OCI-LY1 (cell line): ENCODE results near the gene MAML1.
"Not testable (repeated sequence)": the region's sequence is repeated elsewhere in the genome, so short reads cannot be mapped to it uniquely, and the experiment has no call there.

Experiments used
- H2AFZ ChIP-seq: fragments of 200-600 bp; sonication (generic), shearing (Covaris generic); 2 replicates; pipeline ENCODE4 v1.6.0; 2014; ENCODE audit warnings: antibody characterized with exemption, mild to moderate bottlenecking, low read length
- H3F3A ChIP-seq: fragments of 200-600 bp; sonication (generic), shearing (Covaris generic); 2 replicates; pipeline ENCODE4 v1.6.0; 2014; ENCODE audit warnings: mild to moderate bottlenecking, antibody characterized with exemption, low read length, moderate library complexity; ENCODE audit not compliant: insufficient read depth
- H3K27ac ChIP-seq: fragments of 200-600 bp; sonication (generic); 2 replicates; pipeline ENCODE4 v1.5.1; 2014; ENCODE audit warnings: low read length, mixed run types, mild to moderate bottlenecking, low read depth; ENCODE audit not compliant: poor library complexity, severe bottlenecking
- H3K27me3 ChIP-seq: fragments of 200-600 bp; sonication (generic); 2 replicates; pipeline ENCODE4 v1.6.0; 2014; ENCODE audit warnings: antibody characterized with exemption, mild to moderate bottlenecking, low read length, moderate library complexity; ENCODE audit not compliant: insufficient read depth
- H3K36me3 ChIP-seq: fragments of 200-600 bp; sonication (generic); 2 replicates; pipeline ENCODE4 v1.6.1; 2014; ENCODE audit warnings: mild to moderate bottlenecking, antibody characterized with exemption, low read length, moderate library complexity, mixed read lengths; ENCODE audit not compliant: insufficient read depth
- H3K4me1 ChIP-seq: fragments of 200-600 bp; sonication (generic); 2 replicates; pipeline ENCODE4 v1.5.1; 2014; ENCODE audit warnings: mild to moderate bottlenecking, low read length, moderate library complexity; ENCODE audit not compliant: insufficient read depth, severe bottlenecking
- H3K4me2 ChIP-seq: fragments of 200-600 bp; sonication (generic), shearing (Covaris generic); 2 replicates; pipeline ENCODE4 v1.6.1; 2014; ENCODE audit warnings: low read length
- H3K4me3 ChIP-seq: fragments of 200-600 bp; sonication (generic); 2 replicates; pipeline ENCODE4 v1.5.1; 2014; ENCODE audit warnings: low read length, low read depth, mild to moderate bottlenecking, mixed read lengths; ENCODE audit not compliant: poor library complexity, severe bottlenecking
- H3K79me2 ChIP-seq: fragments of 200-600 bp; shearing (Covaris generic); 2 replicates; pipeline ENCODE4 v1.6.1; 2016; ENCODE audit warnings: mixed run types, low read length, mixed read lengths; ENCODE audit not compliant: insufficient read depth
- H3K9ac ChIP-seq: fragments of 200-600 bp; sonication (generic), shearing (Covaris generic); 2 replicates; pipeline ENCODE4 v1.6.1; 2014; ENCODE audit warnings: mild to moderate bottlenecking, low read length, mixed read lengths
- H3K9me2 ChIP-seq: fragments of 200-600 bp; sonication (generic), shearing (Covaris generic); 2 replicates; pipeline ENCODE4 v1.6.1; 2014; ENCODE audit warnings: low read depth, mild to moderate bottlenecking, low read length, mixed read lengths
- H3K9me3 ChIP-seq: fragments of 200-600 bp; shearing (Covaris generic); 2 replicates; pipeline ENCODE4 v1.6.1; 2014; ENCODE audit warnings: low read length, mixed read lengths
- H4K20me1 ChIP-seq: fragments of 200-600 bp; sonication (generic), shearing (Covaris generic); 2 replicates; pipeline ENCODE4 v1.6.0; 2016; ENCODE audit warnings: mild to moderate bottlenecking, low read length; ENCODE audit not compliant: insufficient read depth
- CTCF ChIP-seq: fragments of 200-600 bp; sonication (generic), shearing (Covaris generic); IDR thresholded peaks from 2 replicates; pipeline ENCODE4 v1.5.1; 2017; ENCODE audit warnings: mild to moderate bottlenecking, antibody characterized with exemption, low read length, moderate library complexity, mixed read lengths
- EZH2 ChIP-seq: fragments of 200-600 bp; sonication (generic), shearing (Covaris generic); IDR thresholded peaks from 2 replicates; pipeline ENCODE4 v1.8.0; 2017; ENCODE audit warnings: borderline replicate concordance, mixed run types, mild to moderate bottlenecking, antibody characterized with exemption, low read length, moderate library complexity, mixed read lengths

MAML1 gene

GRCh38 chr5:179738742-179739141 lies 6.1 kb downstream of the MAML1 start:
- no peak overlapping the region for H3K4me3 ChIP-seq
- peaks cover 11% of the 10 kb centered on the region for H3K4me1 ChIP-seq
- H2AFZ ChIP-seq: no peak overlapping the region
- no peaks in the 10 kb centered on the region for H3F3A ChIP-seq
- no peaks in the 10 kb centered on the region for H4K20me1 ChIP-seq
- H3K79me2 ChIP-seq: peaks cover 92% of the 10 kb centered on the region
- no peak overlapping the region for H3K27ac ChIP-seq
- no peak for TF ChIP-seq CTCF
- no peak for TF ChIP-seq EZH2
- H3K27me3 ChIP-seq: no peaks in the 10 kb centered on the region
- H3K4me2 ChIP-seq: no peak overlapping the region
- peaks cover 40% of the 10 kb centered on the region for H3K36me3 ChIP-seq
- no peaks in the 10 kb centered on the region for H3K9me3 ChIP-seq
- H3K9ac ChIP-seq: no peak overlapping the region
- H3K9me2 ChIP-seq: no peaks in the 10 kb centered on the region

- H3K9me2 ChIP-seq, H3K9me3 ChIP-seq, H3K9ac ChIP-seq, H3F3A ChIP-seq, H2AFZ ChIP-seq, H3K4me1 ChIP-seq, H3K4me2 ChIP-seq, H3K27me3 ChIP-seq, H3K27ac ChIP-seq, H3K4me3 ChIP-seq, H4K20me1 ChIP-seq: not testable (repeated sequence)
- Histone ChIP-seq H3K79me2 (peaks cover 72% of the 10 kb centered on the region), H3K36me3 (peaks cover 29% of the 10 kb centered on the region)
These were observed 11.5 kb downstream of the MAML1 start for GRCh38 chr5:179744106-179744505.

GRCh38 chr5:179746872-179747271 lies 14.2 kb downstream of the MAML1 start:
- Histone ChIP-seq H3K36me3 (peaks cover 36% of the 10 kb centered on the region), H3K4me1 (no peaks in the 10 kb centered on the region), H3K4me3 (no peak overlapping the region), H3F3A (no peaks in the 10 kb centered on the region), H4K20me1 (no peaks in the 10 kb centered on the region), H3K9ac (no peak overlapping the region), H3K9me2 (no peaks in the 10 kb centered on the region), H3K79me2 (peaks cover 66% of the 10 kb centered on the region), H2AFZ (no peak overlapping the region), H3K27ac (no peak overlapping the region), H3K27me3 (no peaks in the 10 kb centered on the region), H3K9me3 (no peaks in the 10 kb centered on the region), H3K4me2 (no peak overlapping the region)
- TF ChIP-seq CTCF (no peak), EZH2 (no peak)

- no peak for TF ChIP-seq CTCF
- TF ChIP-seq EZH2: no peak
- no peaks in the 10 kb centered on the region for H4K20me1 ChIP-seq
These were observed 15.2 kb downstream of the MAML1 start for GRCh38 chr5:179747811-179748210.

More at GRCh38 chr5:179747811-179748210, 15.2 kb downstream of the MAML1 start:
- H3K9me3 ChIP-seq: no peaks in the 10 kb centered on the region
- H3K36me3 ChIP-seq: peaks cover 33% of the 10 kb centered on the region
- no peaks in the 10 kb centered on the region for H3F3A ChIP-seq
- no peaks in the 10 kb centered on the region for H3K27me3 ChIP-seq
- H3K4me1 ChIP-seq: no peaks in the 10 kb centered on the region
- no peaks in the 10 kb centered on the region for H3K9me2 ChIP-seq
- no peak overlapping the region for H3K4me3 ChIP-seq
- peaks cover 63% of the 10 kb centered on the region for H3K79me2 ChIP-seq
- no peak overlapping the region for H3K27ac ChIP-seq
- no peak overlapping the region for H3K9ac ChIP-seq
- H2AFZ ChIP-seq: no peak overlapping the region
- no peak overlapping the region for H3K4me2 ChIP-seq
